Neural cell (in vitro differentiated cells): Measurements from ENCODE around the gene SH3GLB2. TPM values are rescaled to one million over a fixed set of nuclear protein-coding genes. Genes with fewer than 3 reads are reported as not detected.

Source experiments
- H2AFZ ChIP-seq: fragments of 200-600, 300-800 bp; sonication (generic), shearing (Covaris generic); 2 replicates; pipeline ENCODE4 v1.6.0; 2014; ENCODE audit warnings: low read depth, mild to moderate bottlenecking, antibody characterized with exemption, low read length, moderate library complexity
- H3F3A ChIP-seq: fragments of 200-600 bp; shearing (Covaris generic); 2 replicates; pipeline ENCODE4 v1.6.1; 2016; ENCODE audit warnings: mild to moderate bottlenecking, moderate library complexity, mixed read lengths, antibody characterized with exemption, low read length; ENCODE audit not compliant: insufficient read depth, poor library complexity, severe bottlenecking
- H3K27ac ChIP-seq: fragments of 200-600, 300-800 bp; sonication (generic), shearing (Covaris generic); 2 replicates; pipeline ENCODE4 v1.5.1; 2014; ENCODE audit warnings: mild to moderate bottlenecking, low read length, moderate library complexity
- H3K27me3 ChIP-seq: fragments of 300-800, 200-600 bp; sonication (generic), shearing (Covaris generic); 2 replicates; pipeline ENCODE4 v1.6.0; 2014; ENCODE audit warnings: mild to moderate bottlenecking, low read depth, low read length, moderate library complexity; ENCODE audit not compliant: insufficient read depth
- H3K36me3 ChIP-seq: fragments of 300-800, 200-600 bp; sonication (generic), shearing (Covaris generic); 2 replicates; pipeline ENCODE4 v1.5.1; 2014; ENCODE audit warnings: mild to moderate bottlenecking, antibody characterized with exemption, low read length, moderate library complexity; ENCODE audit not compliant: insufficient read depth
- H3K4me2 ChIP-seq: fragments of 300-800, 200-600 bp; sonication (generic), shearing (Covaris generic); 2 replicates; pipeline ENCODE4 v1.6.0; 2014; ENCODE audit warnings: mild to moderate bottlenecking, low read length
- H3K4me3 ChIP-seq: fragments of 300-800, 200-600 bp; sonication (generic), shearing (Covaris generic); 2 replicates; pipeline ENCODE4 v1.5.1; 2014; ENCODE audit warnings: mild to moderate bottlenecking, low read length, moderate library complexity
- H3K79me2 ChIP-seq: fragments of 200-600 bp; shearing (Covaris generic); replicated peaks from 2 replicates; pipeline ENCODE4 v1.6.0; 2014; ENCODE audit warnings: mild to moderate bottlenecking, low read length, moderate library complexity; ENCODE audit not compliant: insufficient read depth
- H3K9ac ChIP-seq: fragments of 300-800, 200-600 bp; sonication (generic), shearing (Covaris generic); 2 replicates; pipeline ENCODE4 v1.6.1; 2016; ENCODE audit warnings: mild to moderate bottlenecking, low read length, mixed read lengths
- H3K9me2 ChIP-seq: fragments of 200-600 bp; shearing (Covaris generic); 2 replicates; pipeline ENCODE4 v1.6.1; 2016; ENCODE audit warnings: mild to moderate bottlenecking, low read length, mixed read lengths; ENCODE audit not compliant: insufficient read depth
- H3K9me3 ChIP-seq: fragments of 200-600, 300-800 bp; sonication (generic), shearing (Covaris generic); 2 replicates; pipeline ENCODE4 v1.6.1; 2016; ENCODE audit warnings: mild to moderate bottlenecking, mixed run types, low read length, moderate library complexity, mixed read lengths
- H4K20me1 ChIP-seq: fragments of 200-600 bp; shearing (Covaris generic); 2 replicates; pipeline ENCODE4 v1.6.1; 2016; ENCODE audit warnings: mild to moderate bottlenecking, mixed run types; ENCODE audit not compliant: insufficient read depth
- EP300 ChIP-seq: fragments of 450-650 bp; conservative IDR thresholded peaks from 2 replicates; pipeline ENCODE4 v1.6.1; 2014; ENCODE audit warnings: antibody characterized with exemption, mild to moderate bottlenecking, moderate library complexity; ENCODE audit not compliant: poor library complexity, severe bottlenecking
- EZH2 ChIP-seq: fragments of 200-600, 300-800 bp; shearing (Covaris generic), sonication (generic); IDR thresholded peaks from 2 replicates; pipeline ENCODE4 v1.6.1; 2014; ENCODE audit warnings: antibody characterized with exemption, low read length, borderline replicate concordance, mild to moderate bottlenecking; ENCODE audit not compliant: insufficient read depth, poor library complexity, severe bottlenecking
- MXI1 ChIP-seq: fragments of 450-650 bp; conservative IDR thresholded peaks from 2 replicates; pipeline ENCODE4 v1.6.1; 2014; ENCODE audit warnings: antibody characterized with exemption, mild to moderate bottlenecking; ENCODE audit not compliant: poor library complexity, severe bottlenecking
- POLR2AphosphoS5 ChIP-seq: IDR thresholded peaks from 2 replicates; pipeline ENCODE4 v1.6.1; 2012
- RAD21 ChIP-seq: fragments of 450-650 bp; conservative IDR thresholded peaks from 2 replicates; pipeline ENCODE4 v1.6.1; 2014; ENCODE audit warnings: antibody characterized with exemption, mild to moderate bottlenecking, moderate library complexity
- SMC3 ChIP-seq: fragments of 450-650 bp; conservative IDR thresholded peaks from 2 replicates; pipeline ENCODE4 v1.6.1; 2014; ENCODE audit warnings: antibody characterized with exemption, mild to moderate bottlenecking, moderate library complexity; ENCODE audit not compliant: poor library complexity
- TAF1 ChIP-seq: IDR thresholded peaks from 2 replicates; pipeline ENCODE4 v1.6.1; 2012; ENCODE audit warnings: low read depth
- polyA plus RNA-seq: library from polyadenylated mRNA; depleted of rRNA; stranded (reverse); fragments of >200 nt; gene quantifications from 2 replicates; pipeline ENCODE4 v1.2.3, GENCODE V29; 2014
- TF ChIP-seq, protein P1 (sequence below): fragments of 450-650 bp; IDR thresholded peaks from 2 replicates; pipeline ENCODE4 v1.5.1; 2014; ENCODE audit warnings: antibody characterized with exemption, mild to moderate bottlenecking, moderate library complexity; ENCODE audit not compliant: poor library complexity, severe bottlenecking
- TF ChIP-seq, protein P2 (sequence below): IDR thresholded peaks from 2 replicates; pipeline ENCODE4 v1.6.1; 2012; ENCODE audit warnings: borderline replicate concordance

The SH3GLB2 gene
- polyA plus RNA-seq, 1 donor from 2014 or later, result 128 TPM

DNA sequence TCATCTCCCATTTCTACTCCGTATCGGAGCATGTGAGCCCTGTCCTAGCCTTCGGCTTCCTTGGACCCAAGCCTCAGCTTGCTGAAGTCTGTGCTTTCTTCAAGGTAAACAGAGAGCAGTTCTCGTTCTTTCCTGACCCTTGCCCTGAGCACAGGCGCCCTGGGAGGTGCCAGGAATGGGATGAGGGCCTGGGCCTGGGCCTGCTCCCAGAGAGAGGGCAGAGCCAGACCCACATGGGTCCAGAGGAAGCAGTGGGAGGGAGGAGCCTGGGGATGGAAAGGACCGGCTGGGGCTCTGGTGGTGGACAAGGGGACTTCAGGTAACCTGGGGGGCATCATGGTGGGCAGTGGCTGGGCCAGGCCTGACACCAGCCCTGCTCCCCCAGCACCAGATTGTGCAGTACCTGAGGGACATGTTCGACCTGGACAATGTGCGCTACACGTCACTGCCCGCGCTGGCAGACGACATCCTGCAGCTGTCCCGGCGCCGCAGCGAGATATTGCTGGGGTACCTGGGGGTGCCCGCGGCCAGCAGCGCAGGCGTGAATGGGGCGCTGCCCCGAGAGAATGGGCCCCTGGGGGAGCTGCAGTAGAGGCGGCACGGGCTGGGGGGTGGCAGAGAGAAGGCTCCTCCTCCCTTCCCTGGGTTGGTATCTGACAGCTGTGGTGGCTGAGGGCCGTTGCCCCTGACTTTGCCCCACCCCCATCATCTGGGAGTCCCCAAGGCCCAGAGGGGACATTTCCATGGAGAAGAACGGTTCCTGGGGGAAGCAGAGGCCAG is 41.9 kb upstream of the SH3GLB2 start:
- no peak overlapping the region for H3K4me3 ChIP-seq
- no peaks in the 10 kb centered on the region for H3F3A ChIP-seq
- no peaks in the 10 kb centered on the region for H3K36me3 ChIP-seq
- no peak overlapping the region for H3K4me2 ChIP-seq
- no peaks in the 10 kb centered on the region for H3K9me3 ChIP-seq
- no peaks in the 10 kb centered on the region for H3K79me2 ChIP-seq
- H4K20me1 ChIP-seq, result no peaks in the 10 kb centered on the region
- H3K27me3 ChIP-seq, result no peaks in the 10 kb centered on the region
- H3K27ac ChIP-seq, result no peak overlapping the region
- TF ChIP-seq SMC3 (no peak), TAF1 (no peak), POLR2AphosphoS5 (no peak), RAD21 (no peak), EP300 (no peak), MXI1 (no peak), EZH2 (no peak)
- TF ChIP-seq, protein P1, sequence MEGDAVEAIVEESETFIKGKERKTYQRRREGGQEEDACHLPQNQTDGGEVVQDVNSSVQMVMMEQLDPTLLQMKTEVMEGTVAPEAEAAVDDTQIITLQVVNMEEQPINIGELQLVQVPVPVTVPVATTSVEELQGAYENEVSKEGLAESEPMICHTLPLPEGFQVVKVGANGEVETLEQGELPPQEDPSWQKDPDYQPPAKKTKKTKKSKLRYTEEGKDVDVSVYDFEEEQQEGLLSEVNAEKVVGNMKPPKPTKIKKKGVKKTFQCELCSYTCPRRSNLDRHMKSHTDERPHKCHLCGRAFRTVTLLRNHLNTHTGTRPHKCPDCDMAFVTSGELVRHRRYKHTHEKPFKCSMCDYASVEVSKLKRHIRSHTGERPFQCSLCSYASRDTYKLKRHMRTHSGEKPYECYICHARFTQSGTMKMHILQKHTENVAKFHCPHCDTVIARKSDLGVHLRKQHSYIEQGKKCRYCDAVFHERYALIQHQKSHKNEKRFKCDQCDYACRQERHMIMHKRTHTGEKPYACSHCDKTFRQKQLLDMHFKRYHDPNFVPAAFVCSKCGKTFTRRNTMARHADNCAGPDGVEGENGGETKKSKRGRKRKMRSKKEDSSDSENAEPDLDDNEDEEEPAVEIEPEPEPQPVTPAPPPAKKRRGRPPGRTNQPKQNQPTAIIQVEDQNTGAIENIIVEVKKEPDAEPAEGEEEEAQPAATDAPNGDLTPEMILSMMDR, result no peak
- TF ChIP-seq, protein P2, sequence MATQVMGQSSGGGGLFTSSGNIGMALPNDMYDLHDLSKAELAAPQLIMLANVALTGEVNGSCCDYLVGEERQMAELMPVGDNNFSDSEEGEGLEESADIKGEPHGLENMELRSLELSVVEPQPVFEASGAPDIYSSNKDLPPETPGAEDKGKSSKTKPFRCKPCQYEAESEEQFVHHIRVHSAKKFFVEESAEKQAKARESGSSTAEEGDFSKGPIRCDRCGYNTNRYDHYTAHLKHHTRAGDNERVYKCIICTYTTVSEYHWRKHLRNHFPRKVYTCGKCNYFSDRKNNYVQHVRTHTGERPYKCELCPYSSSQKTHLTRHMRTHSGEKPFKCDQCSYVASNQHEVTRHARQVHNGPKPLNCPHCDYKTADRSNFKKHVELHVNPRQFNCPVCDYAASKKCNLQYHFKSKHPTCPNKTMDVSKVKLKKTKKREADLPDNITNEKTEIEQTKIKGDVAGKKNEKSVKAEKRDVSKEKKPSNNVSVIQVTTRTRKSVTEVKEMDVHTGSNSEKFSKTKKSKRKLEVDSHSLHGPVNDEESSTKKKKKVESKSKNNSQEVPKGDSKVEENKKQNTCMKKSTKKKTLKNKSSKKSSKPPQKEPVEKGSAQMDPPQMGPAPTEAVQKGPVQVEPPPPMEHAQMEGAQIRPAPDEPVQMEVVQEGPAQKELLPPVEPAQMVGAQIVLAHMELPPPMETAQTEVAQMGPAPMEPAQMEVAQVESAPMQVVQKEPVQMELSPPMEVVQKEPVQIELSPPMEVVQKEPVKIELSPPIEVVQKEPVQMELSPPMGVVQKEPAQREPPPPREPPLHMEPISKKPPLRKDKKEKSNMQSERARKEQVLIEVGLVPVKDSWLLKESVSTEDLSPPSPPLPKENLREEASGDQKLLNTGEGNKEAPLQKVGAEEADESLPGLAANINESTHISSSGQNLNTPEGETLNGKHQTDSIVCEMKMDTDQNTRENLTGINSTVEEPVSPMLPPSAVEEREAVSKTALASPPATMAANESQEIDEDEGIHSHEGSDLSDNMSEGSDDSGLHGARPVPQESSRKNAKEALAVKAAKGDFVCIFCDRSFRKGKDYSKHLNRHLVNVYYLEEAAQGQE, result no peak
- no peaks in the 10 kb centered on the region for H3K9me2 ChIP-seq
- no peak overlapping the region for H3K9ac ChIP-seq
- no peak overlapping the region for H2AFZ ChIP-seq

DNA sequence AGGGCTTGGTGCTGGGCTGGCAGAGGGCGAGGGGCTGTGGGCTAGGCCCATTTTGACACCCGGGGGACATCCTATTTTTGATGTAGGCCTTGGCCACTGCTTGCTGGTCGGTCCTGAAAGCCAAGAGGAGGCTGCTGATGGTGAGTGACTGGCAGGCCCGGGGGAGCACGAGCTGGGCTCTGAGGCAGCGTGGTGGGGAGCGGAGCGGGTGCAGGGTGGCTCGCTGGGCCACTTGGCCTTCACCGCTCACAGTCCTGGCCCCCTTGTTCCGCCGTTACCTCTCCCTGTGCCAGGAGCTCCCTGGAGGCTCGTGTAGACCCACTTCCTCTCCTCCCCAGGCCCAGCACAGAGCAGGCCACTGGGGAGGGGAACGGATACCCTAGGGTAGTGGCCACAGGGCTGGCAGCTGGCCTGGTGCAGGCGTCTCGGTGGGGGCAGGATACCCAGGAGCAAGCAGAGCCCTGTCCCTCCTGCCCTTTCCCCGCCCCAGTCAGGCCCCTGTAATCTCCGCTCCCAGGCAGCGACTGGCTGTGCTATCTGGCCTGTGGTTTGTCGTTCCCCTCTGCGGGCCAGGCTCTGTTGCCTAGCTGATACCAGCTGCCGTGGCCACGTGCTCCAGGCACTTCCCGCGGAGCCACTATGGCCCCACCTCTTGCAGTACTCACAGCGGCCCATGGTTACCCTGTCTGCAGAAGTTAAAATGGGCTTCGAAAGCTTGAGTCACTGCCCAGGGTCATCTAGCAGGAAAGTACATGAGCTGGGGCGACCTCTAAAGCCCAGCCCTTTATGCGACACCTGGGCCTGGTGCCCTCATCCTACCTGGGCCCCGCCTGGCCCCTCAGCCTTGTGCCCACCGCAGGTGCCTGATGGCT is 41.1 kb upstream of the SH3GLB2 start:
- Histone ChIP-seq H3K4me3 (no peak overlapping the region), H3F3A (no peaks in the 10 kb centered on the region), H3K4me2 (no peak overlapping the region), H3K9ac (no peak overlapping the region), H3K36me3 (no peaks in the 10 kb centered on the region), H2AFZ (no peak overlapping the region), H3K9me2 (no peaks in the 10 kb centered on the region), H3K27ac (no peak overlapping the region), H3K79me2 (no peaks in the 10 kb centered on the region), H4K20me1 (no peaks in the 10 kb centered on the region), H3K9me3 (no peaks in the 10 kb centered on the region), H3K27me3 (no peaks in the 10 kb centered on the region)
- TF ChIP-seq, protein P2, result no peak
- TF ChIP-seq POLR2AphosphoS5 (no peak), EZH2 (no peak), TAF1 (no peak)
